Upper lobe of right lung (tissue), 1 donor: ENCODE data around the gene CCNY. TPM values are rescaled to one million over a fixed set of nuclear protein-coding genes. Genes with fewer than 3 reads are reported as not detected.

Experiments used
- ATAC-seq: fragments of 200-7000 bp; cut with Tn5 transposase; one replicate; pipeline ENCODE4 v1.9.1; 2020; ENCODE audit warnings: mild to moderate bottlenecking, moderate library complexity
- DNase-seq: peaks from one replicate; pipeline ENCODE4 v3.0.0-alpha.2; 2020
- H3K27ac ChIP-seq: fragments of 200-600 bp; one replicate; pipeline ENCODE4 v1.8.0; 2022
- H3K27me3 ChIP-seq: fragments of 200-600 bp; one replicate; pipeline ENCODE4 v1.8.0; 2022; ENCODE audit warnings: mild to moderate bottlenecking
- H3K36me3 ChIP-seq: fragments of 200-600 bp; one replicate; pipeline ENCODE4 v1.8.0; 2022
- H3K4me1 ChIP-seq: fragments of 200-600 bp; one replicate; pipeline ENCODE4 v1.8.0; 2022
- H3K4me3 ChIP-seq: fragments of 200-600 bp; one replicate; pipeline ENCODE4 v1.8.0; 2022; ENCODE audit warnings: mild to moderate bottlenecking
- H3K9me3 ChIP-seq: fragments of 200-600 bp; one replicate; pipeline ENCODE4 v1.8.0; 2022
- intact Hi-C: fragments of 100-400 bp; cut with DNase I; formaldehyde crosslinking; loops from one replicate; pipeline ENCODE4 v1.11.0; 2022
- total RNA-seq: library from RNA; stranded (reverse); fragmentation: NEBNext Ultra II Directional; extraction: Animal tissue kit (Norgen Biotek cat#: 25700); gene quantifications from one replicate; pipeline ENCODE4 v1.2.1, GENCODE V29; 2021
- TF ChIP-seq, protein P1 (sequence below): fragments of 200-600 bp; IDR thresholded peaks from one replicate; pipeline ENCODE4 v1.8.0; 2022; ENCODE audit warnings: antibody characterized with exemption
- donor health status: DM: no; HTN: yes; CAD: no; lungs with severe emphysema.

CCNY gene
- total RNA-seq, 1 donor from 2014 or later = 85.4 TPM

- H3K9me3 ChIP-seq = no peaks in the 10 kb centered on the region
- H3K36me3 ChIP-seq = peaks cover 8% of the 10 kb centered on the region
- intact Hi-C loops = no loop called here
- no peak overlapping the region for H3K27ac ChIP-seq
- TF ChIP-seq, protein P1, sequence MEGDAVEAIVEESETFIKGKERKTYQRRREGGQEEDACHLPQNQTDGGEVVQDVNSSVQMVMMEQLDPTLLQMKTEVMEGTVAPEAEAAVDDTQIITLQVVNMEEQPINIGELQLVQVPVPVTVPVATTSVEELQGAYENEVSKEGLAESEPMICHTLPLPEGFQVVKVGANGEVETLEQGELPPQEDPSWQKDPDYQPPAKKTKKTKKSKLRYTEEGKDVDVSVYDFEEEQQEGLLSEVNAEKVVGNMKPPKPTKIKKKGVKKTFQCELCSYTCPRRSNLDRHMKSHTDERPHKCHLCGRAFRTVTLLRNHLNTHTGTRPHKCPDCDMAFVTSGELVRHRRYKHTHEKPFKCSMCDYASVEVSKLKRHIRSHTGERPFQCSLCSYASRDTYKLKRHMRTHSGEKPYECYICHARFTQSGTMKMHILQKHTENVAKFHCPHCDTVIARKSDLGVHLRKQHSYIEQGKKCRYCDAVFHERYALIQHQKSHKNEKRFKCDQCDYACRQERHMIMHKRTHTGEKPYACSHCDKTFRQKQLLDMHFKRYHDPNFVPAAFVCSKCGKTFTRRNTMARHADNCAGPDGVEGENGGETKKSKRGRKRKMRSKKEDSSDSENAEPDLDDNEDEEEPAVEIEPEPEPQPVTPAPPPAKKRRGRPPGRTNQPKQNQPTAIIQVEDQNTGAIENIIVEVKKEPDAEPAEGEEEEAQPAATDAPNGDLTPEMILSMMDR = no peak
- no peaks in the 10 kb centered on the region for H3K27me3 ChIP-seq
- no peaks in the 10 kb centered on the region for H3K4me1 ChIP-seq
- ATAC-seq (no peak), DNase-seq (no peak)
- H3K4me3 ChIP-seq = no peak overlapping the region
These were observed 222.0 kb downstream of the CCNY start for GRCh38 chr10:35558276-35558675.

DNA sequence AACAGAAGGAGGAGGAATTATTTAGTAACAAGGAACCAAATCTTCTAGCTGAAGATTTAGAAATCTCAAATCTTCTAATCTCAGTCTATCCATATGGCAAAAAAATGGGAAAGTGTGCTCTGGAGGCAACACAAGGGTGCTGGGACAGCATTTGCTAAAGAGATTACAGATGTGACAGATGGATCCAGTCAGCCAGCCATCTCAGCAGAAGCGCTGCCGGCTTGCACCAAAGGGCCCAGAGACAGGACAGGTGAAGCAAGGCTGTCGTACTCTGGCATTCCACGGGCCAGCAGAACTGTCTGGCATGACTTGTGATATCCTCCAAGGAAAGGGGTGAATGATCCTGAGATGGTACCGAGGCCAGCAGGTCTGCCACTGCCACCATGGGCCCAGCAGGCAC, 223.1 kb downstream of the CCNY start:
- H3K27ac ChIP-seq = no peak overlapping the region
- no peaks in the 10 kb centered on the region for H3K4me1 ChIP-seq
- DNase-seq (no peak), ATAC-seq (no peak)
- no peak overlapping the region for H3K4me3 ChIP-seq
- intact Hi-C loops = no loop called here
- H3K27me3 ChIP-seq = no peaks in the 10 kb centered on the region
- no peaks in the 10 kb centered on the region for H3K36me3 ChIP-seq
- no peaks in the 10 kb centered on the region for H3K9me3 ChIP-seq
- TF ChIP-seq, protein P1 = no peak

- no peaks in the 10 kb centered on the region for H3K9me3 ChIP-seq
- intact Hi-C loops = no loop called here
- TF ChIP-seq, protein P1 = no peak
- ATAC-seq (no peak), DNase-seq (no peak)
- no peak overlapping the region for H3K27ac ChIP-seq
- H3K27me3 ChIP-seq = no peaks in the 10 kb centered on the region
- no peaks in the 10 kb centered on the region for H3K4me1 ChIP-seq
- H3K36me3 ChIP-seq = peaks cover 10% of the 10 kb centered on the region
- H3K4me3 ChIP-seq = no peak overlapping the region
These were observed 225.4 kb downstream of the CCNY start for GRCh38 chr10:35561715-35562114.

GRCh38 chr10:35562427-35562826, 226.1 kb downstream of the CCNY start:
- DNase-seq = no peak
- no peak overlapping the region for H3K4me3 ChIP-seq
- no peak overlapping the region for H3K27ac ChIP-seq
- TF ChIP-seq, protein P1 = no peak
- no peaks in the 10 kb centered on the region for H3K4me1 ChIP-seq
- ATAC-seq = no peak
- H3K27me3 ChIP-seq = no peaks in the 10 kb centered on the region
- intact Hi-C loops = no loop called here
- peaks cover 17% of the 10 kb centered on the region for H3K36me3 ChIP-seq
- H3K9me3 ChIP-seq = no peaks in the 10 kb centered on the region

- ATAC-seq (peak; percentile 88), DNase-seq (peak; percentile 75)
- no peaks in the 10 kb centered on the region for H3K4me1 ChIP-seq
- no peak overlapping the region for H3K4me3 ChIP-seq
- H3K27me3 ChIP-seq = no peaks in the 10 kb centered on the region
- H3K27ac ChIP-seq = no peak overlapping the region
- intact Hi-C loops = no loop called here
- H3K9me3 ChIP-seq = no peaks in the 10 kb centered on the region
- TF ChIP-seq, protein P1 = peak; percentile 98
- peaks cover 26% of the 10 kb centered on the region for H3K36me3 ChIP-seq
These were observed 227.1 kb downstream of the CCNY start for GRCh38 chr10:35563261-35563891.
